ENCODE data around the gene MAN1C1.

MAN1C1 gene

GRCh38 chr1:25640646-25641328 is 24.2 kb downstream of the MAN1C1 start:
- no peaks in the 10 kb centered on the region for H3K9me2 ChIP-seq (replicated peaks; ENCODE audit: insufficient read depth, low read length)
- H2AFZ ChIP-seq (ENCODE audit: low read depth, low read length, severe bottlenecking), result no peak overlapping the region
- no peak overlapping the region for H3K9ac ChIP-seq (ENCODE audit: low read length)
- no peak overlapping the region for H3K4me3 ChIP-seq (ENCODE audit: insufficient read depth, low read length, poor library complexity, severe bottlenecking)
- H3K36me3 ChIP-seq (ENCODE audit: low read length), result peaks cover 2% of the 10 kb centered on the region; the same call in 1 of the 2 replicates
- no peaks in the 10 kb centered on the region for H3K79me2 ChIP-seq (ENCODE audit: insufficient read depth, low read length)
- H3F3A ChIP-seq (ENCODE audit: insufficient read depth), result no peaks in the 10 kb centered on the region
- H3K9me3 ChIP-seq (ENCODE audit: insufficient read depth, low read length), result peaks cover 2% of the 10 kb centered on the region; the same call in 1 of the 2 replicates
- H3K27me3 ChIP-seq (ENCODE audit: low read length), result no peaks in the 10 kb centered on the region; the same call in 1 of the 2 replicates
- no peak overlapping the region for H3K27ac ChIP-seq (ENCODE audit: low read depth, low read length)
- H3K4me2 ChIP-seq (ENCODE audit: low read depth, low read length, poor library complexity, severe bottlenecking), result no peak overlapping the region
- H4K20me1 ChIP-seq (ENCODE audit: low read depth, low read length), result no peaks in the 10 kb centered on the region
- TF ChIP-seq CTCF (IDR thresholded peaks at IDR 0.05; ENCODE audit: insufficient read depth, low read length, poor library complexity, severe bottlenecking), result no peak
- no peak for TF ChIP-seq EZH2phosphoT487 (conservative IDR thresholded peaks at IDR 0.05; ENCODE audit: low read length)

GRCh38 chr1:25641329-25641725 is 24.7 kb downstream of the MAN1C1 start:
- H2AFZ ChIP-seq (ENCODE audit: low read depth, low read length, severe bottlenecking), result no peak overlapping the region
- peaks cover 2% of the 10 kb centered on the region; the same call in 1 of the 2 replicates for H3K36me3 ChIP-seq (ENCODE audit: low read length)
- no peaks in the 10 kb centered on the region; the same call in 1 of the 2 replicates for H3K27me3 ChIP-seq (ENCODE audit: low read length)
- H3F3A ChIP-seq (ENCODE audit: insufficient read depth), result no peaks in the 10 kb centered on the region
- no peaks in the 10 kb centered on the region for H3K79me2 ChIP-seq (ENCODE audit: insufficient read depth, low read length)
- TF ChIP-seq EZH2phosphoT487 (conservative IDR thresholded peaks at IDR 0.05; ENCODE audit: low read length), result no peak
- no peak for TF ChIP-seq CTCF (IDR thresholded peaks at IDR 0.05; ENCODE audit: insufficient read depth, low read length, poor library complexity, severe bottlenecking)
- no peaks in the 10 kb centered on the region for H3K9me3 ChIP-seq (ENCODE audit: insufficient read depth, low read length)
- no peaks in the 10 kb centered on the region for H3K9me2 ChIP-seq (replicated peaks; ENCODE audit: insufficient read depth, low read length)
- H3K4me2 ChIP-seq (ENCODE audit: low read depth, low read length, poor library complexity, severe bottlenecking), result no peak overlapping the region
- no peak overlapping the region for H3K9ac ChIP-seq (ENCODE audit: low read length)
- H3K4me3 ChIP-seq (ENCODE audit: insufficient read depth, low read length, poor library complexity, severe bottlenecking), result no peak overlapping the region
- no peak overlapping the region for H3K27ac ChIP-seq (ENCODE audit: low read depth, low read length)
- H4K20me1 ChIP-seq (ENCODE audit: low read depth, low read length), result no peaks in the 10 kb centered on the region

GRCh38 chr1:25641931-25642573 is 25.5 kb downstream of the MAN1C1 start:
- Histone ChIP-seq H3F3A (ENCODE audit: insufficient read depth) (no peaks in the 10 kb centered on the region), H3K9me3 (ENCODE audit: insufficient read depth, low read length) (no peaks in the 10 kb centered on the region), H3K36me3 (ENCODE audit: low read length) (peaks cover 2% of the 10 kb centered on the region; the same call in 1 of the 2 replicates), H3K9ac (ENCODE audit: low read length) (no peak overlapping the region), H3K79me2 (ENCODE audit: insufficient read depth, low read length) (no peaks in the 10 kb centered on the region), H3K4me2 (ENCODE audit: low read depth, low read length, poor library complexity, severe bottlenecking) (no peak overlapping the region), H3K9me2 (replicated peaks; ENCODE audit: insufficient read depth, low read length) (no peaks in the 10 kb centered on the region), H2AFZ (ENCODE audit: low read depth, low read length, severe bottlenecking) (no peak overlapping the region), H4K20me1 (ENCODE audit: low read depth, low read length) (no peaks in the 10 kb centered on the region), H3K27ac (ENCODE audit: low read depth, low read length) (no peak overlapping the region), H3K4me3 (ENCODE audit: insufficient read depth, low read length, poor library complexity, severe bottlenecking) (no peak overlapping the region), H3K27me3 (ENCODE audit: low read length) (no peaks in the 10 kb centered on the region; the same call in 1 of the 2 replicates)
- TF ChIP-seq EZH2phosphoT487 (conservative IDR thresholded peaks at IDR 0.05; ENCODE audit: low read length) (no peak), CTCF (IDR thresholded peaks at IDR 0.05; ENCODE audit: insufficient read depth, low read length, poor library complexity, severe bottlenecking) (no peak)
